GM08714 (cell line): Measurements from ENCODE around the gene TMEM234.
"Not testable (repeated sequence)": the region's sequence is repeated elsewhere in the genome, so short reads cannot be mapped to it uniquely, and the experiment has no call there.

Experiments used
- H3K4me3 ChIP-seq: fragments of 200-500 bp; sonication (Bioruptor generic); 2 replicates; pipeline ENCODE4 v1.5.1; 2014; ENCODE audit warnings: mild to moderate bottlenecking, low read length, inconsistent platforms
- ZNF274 ChIP-seq: IDR thresholded peaks from 2 replicates; pipeline ENCODE4 v1.6.1; 2012; ENCODE audit warnings: mild to moderate bottlenecking, low read depth, low read length

TMEM234 gene

DNA sequence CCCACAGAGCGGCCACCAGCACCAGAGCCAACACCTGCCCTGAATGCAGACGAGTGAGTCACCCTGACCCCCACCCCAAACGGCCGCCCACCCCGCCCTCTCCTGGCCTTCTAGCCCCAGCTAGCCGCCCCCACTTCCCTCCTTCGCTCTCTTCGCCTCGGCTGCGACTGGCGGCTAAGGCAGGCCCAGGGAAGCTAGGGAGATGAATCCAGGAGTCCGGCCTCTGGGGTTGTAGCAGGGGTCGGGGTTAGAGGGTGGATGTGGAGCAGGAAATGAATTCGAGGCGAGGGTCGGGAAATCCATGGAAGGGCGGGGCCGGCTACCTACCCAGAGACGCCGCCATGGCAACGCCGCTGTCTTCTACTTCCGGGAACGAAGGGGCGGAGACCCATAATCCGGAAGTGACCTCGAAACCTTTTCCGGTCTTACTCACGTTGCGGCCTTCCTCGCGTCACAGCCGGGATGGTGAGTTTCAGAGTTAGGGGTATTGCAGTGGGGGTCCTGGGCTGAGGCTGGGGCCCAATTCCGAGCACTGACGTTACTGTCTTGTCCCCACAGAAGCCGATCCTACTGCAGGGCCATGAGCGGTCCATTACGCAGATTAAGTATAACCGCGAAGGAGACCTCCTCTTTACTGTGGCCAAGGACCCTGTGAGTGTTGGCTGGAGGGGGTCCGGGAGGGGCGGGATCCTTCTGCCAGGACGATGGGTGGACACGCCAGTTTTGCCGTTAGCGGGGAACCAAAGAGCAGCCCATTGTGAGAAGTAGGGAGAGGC lies at the start of gene TMEM234, which contains the start of gene EIF3I:
TMEM234 (minus strand) TSS at position 374 of the 776 bp plus-strand sequence; CDS start at position 343, 31 bp downstream.
EIF3I (plus strand) TSS at position 428 of the 776 bp plus-strand sequence; CDS start at position 463, 35 bp downstream.
- TF ChIP-seq ZNF274, result no peak
- H3K4me3 ChIP-seq, result peak within 1 kb of the TSS; percentile 78

DNA sequence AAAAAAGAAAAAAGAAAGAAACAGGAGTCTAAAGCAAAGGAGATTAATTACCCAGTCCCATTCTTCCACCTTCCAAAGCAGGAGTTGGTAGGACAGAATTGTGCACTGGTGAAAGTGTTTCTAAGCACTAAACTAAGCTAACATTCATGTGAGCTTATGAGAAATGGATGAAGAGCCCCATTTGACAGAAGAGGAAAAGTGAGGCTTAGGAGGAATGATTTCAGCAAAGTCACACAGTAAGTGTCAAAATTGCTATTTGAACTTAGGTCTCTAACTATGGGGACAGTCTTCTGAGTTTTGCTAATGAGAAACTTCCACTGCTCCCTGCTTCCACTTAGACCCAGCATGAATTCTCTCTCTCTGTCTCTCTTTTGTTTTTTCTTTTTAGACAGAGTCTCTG lies 47.6 kb upstream of the TMEM234 start:
- no peak overlapping the region for H3K4me3 ChIP-seq
- no peak for TF ChIP-seq ZNF274

DNA sequence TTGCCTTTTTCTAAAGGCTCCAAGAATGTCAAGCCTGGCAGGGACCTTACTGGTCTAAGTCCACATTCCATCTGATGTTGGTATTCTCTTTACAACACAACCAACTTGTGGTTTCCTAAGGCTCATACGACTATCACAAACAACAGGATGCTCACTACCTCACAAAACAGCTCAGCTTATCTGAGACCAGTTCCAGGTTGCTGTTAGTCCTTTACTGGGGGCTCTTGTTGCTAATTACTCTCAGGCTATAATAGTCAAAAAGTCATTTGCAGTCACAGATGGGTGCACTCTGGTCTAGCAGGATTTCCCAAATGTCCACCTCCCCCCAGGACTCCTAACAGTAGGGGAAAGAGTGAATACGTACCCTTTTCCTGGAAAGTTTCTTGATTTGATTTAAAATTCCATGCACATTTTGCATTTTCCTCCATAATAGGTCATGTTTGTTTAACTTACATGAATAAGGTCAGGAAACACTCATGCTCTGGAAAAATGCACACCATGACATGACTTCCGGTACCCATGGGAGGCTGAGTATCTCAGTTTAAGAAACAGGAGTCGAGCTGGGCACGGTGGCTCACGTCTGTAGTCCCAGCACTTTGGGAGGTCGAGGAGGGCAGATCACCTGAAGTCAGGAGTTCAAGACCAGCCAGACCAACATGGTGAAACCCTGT lies 44.9 kb upstream of the TMEM234 start:
- TF ChIP-seq ZNF274, result no peak
- H3K4me3 ChIP-seq, result no peak overlapping the region

DNA sequence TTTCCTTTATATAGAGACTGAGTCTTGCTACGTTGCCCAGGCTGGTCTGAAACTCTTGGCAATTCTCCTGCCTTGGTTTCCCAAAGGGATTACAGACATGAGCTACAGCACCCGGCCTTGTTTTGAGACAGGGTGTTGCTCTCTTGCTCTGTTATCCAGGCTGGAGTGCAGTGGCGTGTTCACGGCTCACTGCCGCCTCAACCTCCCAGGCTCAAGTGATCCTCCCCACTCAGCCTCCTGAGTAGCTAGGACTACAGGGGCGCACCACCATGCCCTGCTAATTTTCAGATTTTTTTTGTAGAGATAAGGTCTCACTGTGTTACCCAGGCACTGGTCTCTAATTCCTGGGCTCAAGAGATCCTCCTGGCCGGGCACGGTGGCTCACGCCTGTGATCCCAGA lies 43.7 kb upstream of the TMEM234 start:
- no peak overlapping the region for H3K4me3 ChIP-seq
- no peak for TF ChIP-seq ZNF274

DNA sequence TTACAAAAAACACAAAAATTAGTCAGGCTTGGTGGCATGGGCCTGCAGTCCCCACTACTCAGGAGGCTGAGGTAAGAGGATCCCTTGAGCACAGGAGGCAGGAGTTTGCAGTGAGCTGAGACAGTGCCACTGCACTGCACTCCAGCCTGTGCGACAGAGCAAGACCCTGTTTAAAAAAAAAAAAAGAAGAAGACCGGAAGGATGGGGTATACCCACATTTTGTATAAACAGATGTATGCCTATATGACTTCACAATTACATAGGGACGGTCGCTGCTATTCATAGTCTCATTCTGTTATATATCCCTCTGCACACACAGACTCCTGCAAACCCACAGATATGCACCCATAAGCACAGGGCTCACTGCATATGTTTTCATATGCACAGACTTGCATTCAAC lies 41.6 kb upstream of the TMEM234 start:
- no peak overlapping the region for H3K4me3 ChIP-seq
- TF ChIP-seq ZNF274, result no peak

DNA sequence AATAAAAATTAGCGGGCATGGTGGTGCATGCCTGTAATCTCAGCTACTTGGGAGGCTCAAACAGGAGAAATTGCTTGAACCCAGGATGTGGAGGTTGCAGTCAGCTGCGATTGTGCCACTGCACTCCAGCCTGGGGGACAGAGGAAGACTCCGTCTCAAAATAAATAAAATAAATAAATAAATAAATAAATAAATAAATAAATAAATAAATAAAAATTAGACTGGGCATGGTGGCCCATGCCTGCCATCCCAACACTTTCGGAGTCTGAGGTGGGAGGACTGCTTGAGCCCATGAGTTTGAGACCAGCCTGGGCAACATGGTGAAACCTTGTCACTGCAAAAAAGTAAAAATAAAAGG lies 41.1 kb upstream of the TMEM234 start:
- H3K4me3 ChIP-seq, result not testable (repeated sequence)

DNA sequence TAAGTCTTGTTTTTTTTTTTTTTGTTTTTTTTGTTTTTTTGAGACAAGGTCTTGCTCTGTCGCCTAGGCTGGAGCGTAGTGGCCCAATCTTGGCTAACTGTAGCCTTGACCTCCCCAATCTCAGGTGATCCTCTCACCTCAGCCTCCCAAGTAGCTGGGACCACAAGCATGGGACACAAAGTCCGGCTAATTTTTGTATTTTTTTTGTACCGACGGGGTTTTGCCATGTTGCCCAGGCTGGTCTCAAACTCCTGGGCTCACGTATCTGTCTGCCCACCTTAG lies 35.0 kb upstream of the TMEM234 start:
- TF ChIP-seq ZNF274, result no peak
- H3K4me3 ChIP-seq, result no peak overlapping the region

DNA sequence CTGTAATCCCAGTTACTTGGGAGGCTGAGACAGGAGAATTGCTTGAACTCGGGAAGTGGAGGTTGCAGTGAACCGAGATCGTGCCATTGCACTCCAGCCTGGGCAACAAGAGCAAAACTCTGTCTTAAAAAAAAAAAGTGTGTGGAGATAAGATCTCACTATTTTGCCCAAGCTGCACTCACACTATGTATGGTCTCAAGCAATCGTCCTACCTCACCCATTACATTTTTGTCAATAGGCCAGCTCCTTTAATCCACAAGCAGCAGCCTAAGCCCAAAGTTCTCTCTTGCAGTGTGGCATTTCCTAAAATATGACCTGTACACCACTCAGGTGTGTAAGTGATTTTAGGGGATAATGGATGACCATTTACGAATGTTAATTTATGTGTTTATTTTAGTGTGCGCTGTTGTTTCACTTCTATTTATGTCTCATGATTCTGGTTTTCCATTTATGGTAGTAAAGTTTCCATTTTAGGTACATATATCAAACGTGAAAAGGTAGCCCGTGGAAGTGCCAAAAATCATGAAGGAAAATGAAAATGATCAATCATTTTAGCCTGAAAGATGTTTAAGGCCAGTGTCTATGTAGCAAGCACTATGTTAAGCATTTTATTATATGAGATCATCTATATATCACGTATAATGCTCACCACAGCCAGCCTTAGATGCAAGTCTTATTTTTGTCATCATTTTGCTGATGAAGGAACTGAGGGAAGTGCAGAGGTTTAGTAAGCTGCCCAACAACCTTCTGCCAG lies 34.5 kb upstream of the TMEM234 start:
- no peak for TF ChIP-seq ZNF274
- no peak overlapping the region for H3K4me3 ChIP-seq

DNA sequence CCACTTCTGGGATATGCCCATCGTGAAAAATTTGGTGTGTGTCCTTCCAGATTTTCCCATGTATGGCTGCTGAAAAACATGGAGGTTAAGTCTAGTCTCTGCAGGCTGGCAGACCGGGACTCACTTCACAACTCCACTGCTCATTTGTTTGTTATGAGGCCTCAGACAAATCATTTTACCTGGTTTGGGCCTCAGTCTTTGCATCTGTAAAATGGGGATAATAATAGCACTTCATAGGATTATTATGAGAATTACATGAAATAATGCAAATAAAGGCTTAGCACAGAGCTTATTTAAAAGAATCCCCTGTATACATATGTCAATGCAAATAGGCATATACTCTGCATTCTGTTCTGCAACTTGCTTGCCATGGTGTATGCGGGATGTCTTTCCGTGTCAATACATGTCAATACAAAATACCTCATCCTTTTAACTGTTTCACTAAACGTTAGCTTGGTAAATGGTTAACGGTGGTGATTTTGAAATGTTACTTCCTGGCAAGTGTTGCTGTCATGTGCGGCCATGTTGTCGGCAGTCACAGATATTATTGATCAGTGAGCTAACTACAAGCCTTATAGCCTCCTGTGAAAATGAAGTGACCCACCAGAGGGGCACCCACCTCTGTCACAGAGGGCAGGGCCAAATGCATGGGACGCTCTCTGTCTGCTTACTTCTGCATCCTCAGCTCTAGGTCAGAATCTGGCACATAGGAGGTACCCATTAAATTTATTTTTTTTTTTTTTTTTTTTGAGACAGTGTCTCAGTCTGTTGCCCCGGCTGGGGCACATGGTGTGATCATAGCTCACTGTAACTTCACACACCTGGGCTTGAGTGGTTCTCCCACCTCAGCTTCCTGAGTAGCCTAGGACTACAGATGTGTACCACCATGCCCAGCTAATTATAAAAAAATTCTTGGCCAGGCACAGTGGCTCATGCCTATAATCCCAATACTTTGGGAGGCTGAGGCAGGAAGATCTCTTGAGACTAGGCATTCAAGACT lies 33.2 kb upstream of the TMEM234 start:
- no peak for TF ChIP-seq ZNF274
- no peak overlapping the region for H3K4me3 ChIP-seq

DNA sequence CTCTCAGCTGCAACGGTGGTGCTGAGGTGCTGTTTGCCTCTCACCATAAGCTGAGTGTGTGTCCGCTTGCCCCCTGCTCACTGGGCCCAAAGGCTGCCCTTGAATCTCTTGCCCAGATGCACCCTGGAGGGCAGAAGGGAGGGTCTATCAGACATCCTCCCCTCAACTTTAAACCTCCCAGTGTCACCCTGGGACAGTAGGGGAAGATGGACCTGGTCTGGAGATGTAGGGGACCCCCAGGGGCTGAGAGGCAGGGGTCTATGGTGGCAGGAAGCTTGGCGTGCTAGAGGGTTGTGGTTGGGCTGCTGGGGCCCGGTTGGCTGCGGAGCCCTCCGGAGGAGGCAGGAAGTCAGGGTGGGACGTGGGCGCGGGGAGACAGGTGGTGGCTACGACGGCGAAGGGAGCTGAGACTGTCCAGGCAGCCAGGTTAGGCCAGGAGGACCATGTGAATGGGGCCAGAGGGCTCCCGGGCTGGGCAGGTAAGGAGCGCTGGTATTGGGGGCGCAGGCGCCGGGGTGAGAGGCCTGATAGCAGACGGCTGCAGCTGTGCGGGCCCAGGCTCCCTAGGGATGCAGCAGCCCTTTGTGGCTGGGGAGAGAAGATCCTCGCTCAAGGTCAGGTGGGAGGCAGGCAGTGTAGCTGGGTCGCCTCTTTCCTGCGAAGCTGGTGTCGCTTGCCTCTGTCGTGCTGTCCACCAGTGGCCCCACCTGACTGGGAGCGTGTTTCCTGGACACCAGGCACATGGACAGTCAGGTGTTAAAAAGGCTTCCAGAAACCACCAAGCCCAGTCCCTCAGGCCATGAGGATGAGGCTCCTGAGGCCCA lies 29.0 kb upstream of the TMEM234 start, which contains the start of gene LCK:
LCK (plus strand) TSS at position 373 of the 824 bp plus-strand sequence. CDS start 23,065 bp downstream, outside the sequence.
- H3K4me3 ChIP-seq, result peak within 1 kb of the TSS; percentile 6; the same call in 1 of the 2 replicates
- no peak for TF ChIP-seq ZNF274

DNA sequence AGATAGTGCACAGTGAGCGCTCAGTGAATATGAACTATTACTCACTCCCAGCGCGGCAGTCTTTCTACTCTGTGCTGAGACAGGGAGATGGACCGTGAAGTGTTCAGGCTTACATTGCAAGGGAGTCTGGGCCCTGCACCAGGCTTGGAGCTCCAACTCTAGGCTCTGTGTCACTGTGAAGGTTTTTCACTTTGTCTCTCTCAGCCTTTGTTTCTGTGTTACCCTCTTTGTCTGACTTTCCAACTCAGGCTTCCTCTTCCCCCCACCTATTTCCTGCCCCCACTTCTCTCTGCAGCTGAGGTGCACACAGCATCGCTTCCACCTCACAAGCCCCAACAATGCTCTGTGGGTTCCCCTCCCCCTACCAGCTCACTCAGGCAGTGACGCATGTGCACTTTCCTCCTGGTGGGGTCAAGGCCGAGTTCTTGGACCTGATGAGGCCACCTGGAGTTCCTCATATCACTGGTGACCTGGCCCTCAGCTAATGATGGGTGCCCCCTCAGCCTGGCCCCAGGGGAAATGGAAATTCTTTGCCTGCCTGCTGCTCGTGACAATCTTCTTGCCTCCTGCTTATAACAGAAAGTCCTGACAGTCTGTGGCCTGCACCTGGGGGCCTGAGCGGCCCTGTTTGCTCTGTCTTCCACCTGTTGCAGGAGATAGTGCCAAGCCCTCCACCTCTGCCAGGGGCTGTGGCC lies 27.8 kb upstream of the TMEM234 start:
- TF ChIP-seq ZNF274, result no peak
- H3K4me3 ChIP-seq, result peak overlapping the region; percentile 2; the same call in 1 of the 2 replicates
